Caco-2 (cell line): Measurements from ENCODE around the gene ADK. TPM values are rescaled to one million over a fixed set of nuclear protein-coding genes. Genes with fewer than 3 reads are reported as not detected.
"Not testable (repeated sequence)": the region's sequence is repeated elsewhere in the genome, so short reads cannot be mapped to it uniquely, and the experiment has no call there.

Experiments
- BruUV-seq: library from RNA; stranded (reverse); fragments of 400-500 nt; replicated peaks from 2 replicates; lab custom pipeline; 2021; lab: Mats Ljungman, UMichigan
- CTCF ChIA-PET: fragments of 300-600 bp; sonication (Branson Sonifier 250); formaldehyde crosslinking; loops from one replicate; lab custom pipeline; 2022; ENCODE audit warnings: antibody characterized with exemption; lab: Charles Lee
- POLR2A ChIA-PET: fragments of 300-600 bp; sonication (Branson Sonifier 250); formaldehyde crosslinking; loops from one replicate; lab custom pipeline; 2022; ENCODE audit warnings: antibody characterized with exemption; lab: Charles Lee
- DNase-seq, 2 experiments: peaks; one replicate each; pipeline versions ENCODE4 v3.0.0 to v3.0.0-alpha.2; 2020 to 2022
- H3K27me3 ChIP-seq: replicated peaks from 2 replicates; pipeline ENCODE4 v1.6.0; 2011; ENCODE audit warnings: low read length; ENCODE audit not compliant: control insufficient read depth, insufficient read depth
- H3K36me3 ChIP-seq: 2 replicates; pipeline ENCODE4 v1.5.1; 2011; ENCODE audit warnings: low read length; ENCODE audit not compliant: control insufficient read depth, insufficient read depth
- H3K4me1 ChIP-seq: fragments of 250-450 bp; sonication (Bioruptor Pico); 2 replicates; pipeline ENCODE4 v1.5.1; 2020; ENCODE audit warnings: mild to moderate bottlenecking
- H3K4me3 ChIP-seq: 2 replicates; pipeline ENCODE4 v1.5.1; 2011; ENCODE audit warnings: low read depth, mild to moderate bottlenecking, control low read depth, low read length
- H3K9me3 ChIP-seq: fragments of 250-450 bp; sonication (Bioruptor Pico); 2 replicates; pipeline ENCODE4 v1.5.1; 2020; ENCODE audit warnings: mild to moderate bottlenecking, moderate library complexity
- H3K27ac Mint-ChIP-seq: one replicate; pipeline ENCODE4 v1.8.0; 2022; ENCODE audit warnings: mixed read lengths; ENCODE audit not compliant: unreplicated experiment
- H3K27me3 Mint-ChIP-seq: one replicate; pipeline ENCODE4 v1.8.0; 2022; ENCODE audit warnings: mixed read lengths; ENCODE audit not compliant: insufficient read depth, unreplicated experiment
- H3K36me3 Mint-ChIP-seq: one replicate; pipeline ENCODE4 v1.8.0; 2022; ENCODE audit warnings: mild to moderate bottlenecking, mixed read lengths; ENCODE audit not compliant: insufficient read depth, unreplicated experiment
- H3K4me1 Mint-ChIP-seq: one replicate; pipeline ENCODE4 v1.8.0; 2022; ENCODE audit warnings: low read depth, mixed read lengths; ENCODE audit not compliant: unreplicated experiment
- H3K4me3 Mint-ChIP-seq: one replicate; pipeline ENCODE4 v1.8.0; 2022; ENCODE audit warnings: mild to moderate bottlenecking, moderate library complexity, mixed read lengths; ENCODE audit not compliant: unreplicated experiment
- H3K9me3 Mint-ChIP-seq: one replicate; pipeline ENCODE4 v1.8.0; 2022; ENCODE audit warnings: mixed read lengths; ENCODE audit not compliant: unreplicated experiment
- CTCF ChIP-seq, 2 experiments: fragments of 200-600 bp in 1 of 2; IDR thresholded peaks; 1 replicate in 1 of 2; 2 replicates in 1 of 2; pipeline versions ENCODE4 v1.5.1 to v1.8.0; 2011 to 2022; ENCODE audit warnings: antibody characterized with exemption in 1 of 2, control low read depth in 1 of 2, inconsistent platforms in 1 of 2, low read depth in 1 of 2, low read length in 1 of 2, mild to moderate bottlenecking in 1 of 2, moderate library complexity in 1 of 2; ENCODE audit not compliant: insufficient read depth in 1 of 2, severe bottlenecking in 1 of 2, unreplicated experiment in 1 of 2
- intact Hi-C: fragments of 100-400 bp; cut with micrococcal nuclease; formaldehyde crosslinking; loops from one replicate; pipeline ENCODE4 v1.10.0; 2022; ENCODE audit not compliant: unreplicated experiment
- total RNA-seq: library from RNA; stranded (reverse); gene quantifications from 2 replicates; pipeline ENCODE4 v1.2.3, GENCODE V29; 2022

Gene ADK
- total RNA-seq, 1 experiment from 2014 or later, result 105 TPM

- no TSS peak for BruUV-seq
Observed at GRCh38 chr10:74135452-74135851, 15.6 kb upstream of the ADK start.

GRCh38 chr10:74137992-74138391 lies 13.0 kb upstream of the ADK start:
- H3K27me3 Mint-ChIP-seq, result no peaks in the 10 kb centered on the region
- Histone ChIP-seq H3K36me3 (0 out of 2 replicates have a peak, but pooled peaks cover 1% of the 10 kb centered on the region), H3K9me3 (no peaks in the 10 kb centered on the region), H3K4me1 (no peaks in the 10 kb centered on the region), H3K27me3 (no peaks in the 10 kb centered on the region), H3K4me3 (no peak overlapping the region)
- H3K36me3 Mint-ChIP-seq, result peaks cover 53% of the 10 kb centered on the region
- H3K9me3 Mint-ChIP-seq, result no peaks in the 10 kb centered on the region
- no peaks in the 10 kb centered on the region for H3K4me1 Mint-ChIP-seq
- no peak for TF ChIP-seq CTCF (IDR thresholded peaks at IDR 0.05; ENCODE audit: insufficient read depth in 1 of 2, low read depth in 1 of 2, low read length in 1 of 2, severe bottlenecking in 1 of 2, unreplicated experiment in 1 of 2)
- DNase-seq, result no peak
- no TSS peak for BruUV-seq
- intact Hi-C loops, result no loop called here
- ChIA-PET POLR2A (interaction anchor here (0.5 kb wide), 1 partner anchor 150 kb away, joined by 6 read pairs; no protein-coding TSS in a partner anchor), CTCF (interaction anchor here (0.6 to 1.5 kb wide), 2 partner anchors 12 to 87 kb away, joined by 3 read pairs; partner anchors contain the start of gene AP3M1)
- H3K27ac Mint-ChIP-seq, result no peak overlapping the region
- no peak overlapping the region for H3K4me3 Mint-ChIP-seq

More at GRCh38 chr10:74135452-74135851, 15.6 kb upstream of the ADK start:
- intact Hi-C loops, result no loop called here
- no peak overlapping the region for H3K27ac Mint-ChIP-seq
- H3K36me3 ChIP-seq, result 0 out of 2 replicates have a peak, but pooled peaks cover 1% of the 10 kb centered on the region
- no peak for TF ChIP-seq CTCF (IDR thresholded peaks at IDR 0.05; ENCODE audit: insufficient read depth in 1 of 2, low read depth in 1 of 2, low read length in 1 of 2, severe bottlenecking in 1 of 2, unreplicated experiment in 1 of 2)
- H3K27me3 ChIP-seq, result no peaks in the 10 kb centered on the region
- no peaks in the 10 kb centered on the region for H3K9me3 ChIP-seq
- DNase-seq, result no peak
- no peak overlapping the region for H3K4me3 ChIP-seq
- no peak overlapping the region for H3K4me3 Mint-ChIP-seq
- no peaks in the 10 kb centered on the region for H3K27me3 Mint-ChIP-seq
- H3K4me1 ChIP-seq, result no peaks in the 10 kb centered on the region
- no peaks in the 10 kb centered on the region for H3K4me1 Mint-ChIP-seq
- H3K9me3 Mint-ChIP-seq, result no peaks in the 10 kb centered on the region
- ChIA-PET CTCF (no interaction called here), POLR2A (no interaction called here)
- peaks cover 66% of the 10 kb centered on the region for H3K36me3 Mint-ChIP-seq

- BruUV-seq, H3K4me1 Mint-ChIP-seq, H3K9me3 Mint-ChIP-seq, H3K9me3 ChIP-seq, H3K27me3 ChIP-seq, H3K27me3 Mint-ChIP-seq, H3K27ac Mint-ChIP-seq, H3K4me3 Mint-ChIP-seq, H3K4me1 ChIP-seq, intact Hi-C loops, H3K4me3 ChIP-seq, H3K36me3 ChIP-seq, DNase-seq: not testable (repeated sequence)
- ChIA-PET POLR2A (interaction anchor here (0.5 to 0.6 kb wide), 2 partner anchors 149 to 1480 kb away, joined by 3 to 6 read pairs; no protein-coding TSS in a partner anchor), CTCF (interaction anchor here (1.5 kb wide), 1 partner anchor 12 kb away, joined by 3 read pairs; the partner anchor contains the start of gene AP3M1)
- H3K36me3 Mint-ChIP-seq, result peaks cover 47% of the 10 kb centered on the region
Observed at GRCh38 chr10:74138596-74138995, 12.4 kb upstream of the ADK start.
